HepG2 (cell line): ENCODE data around the gene EEIG1. TPM values are rescaled to one million over a fixed set of nuclear protein-coding genes. Genes with fewer than 3 reads are reported as not detected.

Experiments
- AFF4 ChIP-seq: sonication (generic); formaldehyde crosslinking; IDR thresholded peaks from 2 replicates; pipeline ENCODE4 v1.4.0; 2020; ENCODE audit warnings: missing genetic modification reagents
- CAMTA2 ChIP-seq: sonication (generic); formaldehyde crosslinking; IDR thresholded peaks from 2 replicates; pipeline ENCODE4 v1.4.0; 2020; ENCODE audit warnings: mild to moderate bottlenecking, missing genetic modification reagents, borderline replicate concordance
- EED ChIP-seq: sonication (generic); formaldehyde crosslinking; IDR thresholded peaks from 2 replicates; pipeline ENCODE4 v1.5.0; 2020; ENCODE audit warnings: mild to moderate bottlenecking, missing genetic modification reagents
- FOXJ3 ChIP-seq: sonication (generic); formaldehyde crosslinking; IDR thresholded peaks from 2 replicates; pipeline ENCODE4 v1.4.0; 2020; ENCODE audit warnings: missing genetic modification reagents, mild to moderate bottlenecking, borderline replicate concordance
- HIVEP1 ChIP-seq: sonication (generic); formaldehyde crosslinking; IDR thresholded peaks from 2 replicates; pipeline ENCODE4 v1.4.0; 2020; ENCODE audit warnings: mild to moderate bottlenecking, missing genetic modification reagents
- MED1 ChIP-seq: sonication (generic); formaldehyde crosslinking; IDR thresholded peaks from 2 replicates; pipeline ENCODE4 v1.4.0; 2020; ENCODE audit warnings: missing genetic modification reagents
- NFE2L1 ChIP-seq: sonication (generic); formaldehyde crosslinking; IDR thresholded peaks from 2 replicates; pipeline ENCODE4 v1.4.0; 2020; ENCODE audit warnings: missing genetic modification reagents, mild to moderate bottlenecking, borderline replicate concordance
- PHF21A ChIP-seq: sonication (generic); formaldehyde crosslinking; IDR thresholded peaks from 2 replicates; pipeline ENCODE4 v1.5.0; 2020; ENCODE audit warnings: mild to moderate bottlenecking, missing genetic modification reagents
- RARG ChIP-seq: sonication (generic); formaldehyde crosslinking; IDR thresholded peaks from 2 replicates; pipeline ENCODE4 v1.4.0; 2020; ENCODE audit warnings: low read depth, mild to moderate bottlenecking, missing genetic modification reagents
- RBM39 ChIP-seq: fragments of 200-400 bp; formaldehyde crosslinking; IDR thresholded peaks from one replicate; pipeline ENCODE4 v1.6.1; 2018; ENCODE audit warnings: antibody characterized with exemption, mild to moderate bottlenecking, low read depth, low read length; ENCODE audit not compliant: poor library complexity, severe bottlenecking
- SP4 ChIP-seq: sonication (generic); formaldehyde crosslinking; IDR thresholded peaks from 2 replicates; pipeline ENCODE4 v1.8.1; 2023; ENCODE audit warnings: mild to moderate bottlenecking, missing genetic modification reagents
- ZFY ChIP-seq: sonication (generic); formaldehyde crosslinking; IDR thresholded peaks from 2 replicates; pipeline ENCODE4 v1.4.0; 2020; ENCODE audit warnings: missing genetic modification reagents
- ZMYM4 ChIP-seq: sonication (generic); formaldehyde crosslinking; IDR thresholded peaks from 2 replicates; pipeline ENCODE4 v1.8.1; 2023; ENCODE audit warnings: mild to moderate bottlenecking, missing genetic modification reagents
- ZNF383 ChIP-seq: sonication (generic); formaldehyde crosslinking; IDR thresholded peaks from 2 replicates; pipeline ENCODE4 v1.4.0; 2020; ENCODE audit warnings: missing genetic modification reagents, mild to moderate bottlenecking, borderline replicate concordance
- ZNF7 ChIP-seq: IDR thresholded peaks from 2 replicates; pipeline ENCODE4 v1.6.1; 2016; ENCODE audit warnings: missing biosample characterization, missing genetic modification reagents
- ZNF770 ChIP-seq: sonication (generic); formaldehyde crosslinking; IDR thresholded peaks from 2 replicates; pipeline ENCODE4 v1.5.0; 2020; ENCODE audit warnings: mild to moderate bottlenecking, missing genetic modification reagents
- ZNF780A ChIP-seq: sonication (generic); formaldehyde crosslinking; IDR thresholded peaks from 2 replicates; pipeline ENCODE4 v1.8.0; 2022; ENCODE audit warnings: mild to moderate bottlenecking, missing genetic modification reagents, moderate library complexity
- ZSCAN20 ChIP-seq: sonication (generic); formaldehyde crosslinking; IDR thresholded peaks from 2 replicates; pipeline ENCODE4 v1.4.0; 2020; ENCODE audit warnings: missing genetic modification reagents, mild to moderate bottlenecking, borderline replicate concordance
- polyA plus RNA-seq, 8 experiments: library from polyadenylated mRNA; depleted of rRNA in 3 of 8; stranded (reverse) in 7 of 8; unstranded in 1 of 8; fragments of >200 nt; fragmentation: Illumina TruSeq in 4 of 8; extraction: Trizol in 4 of 8; gene quantifications; 2 replicates each; pipeline versions ENCODE4 v1.2.1 to v1.2.3, GENCODE V29; 2011 to 2016; ENCODE audit warnings: low read depth in 4 of 8, missing spikeins in 1 of 8, mixed read lengths in 1 of 8; ENCODE audit not compliant: insufficient read depth in 1 of 8
- total RNA-seq, 5 experiments: library from RNA; depleted of rRNA; stranded (reverse); fragments of >200 nt; fragmentation: Illumina TruSeq; extraction: Trizol; gene quantifications; 2 replicates each; pipeline ENCODE4 v1.2.3, GENCODE V29; 2016; ENCODE audit warnings: low read depth in 1 of 5
- TF ChIP-seq, protein P1 (sequence below): sonication (generic); formaldehyde crosslinking; IDR thresholded peaks from 2 replicates; pipeline ENCODE4 v1.8.0; 2022; ENCODE audit warnings: missing genetic modification reagents, mild to moderate bottlenecking, inconsistent platforms, borderline replicate concordance
- TF ChIP-seq, protein P2 (sequence below): sonication (generic); formaldehyde crosslinking; IDR thresholded peaks from 2 replicates; pipeline ENCODE4 v1.4.0; 2020; ENCODE audit warnings: mild to moderate bottlenecking, missing genetic modification reagents

Gene EEIG1
- total and polyA plus RNA-seq, 2 of the 13 experiments (the other 11 are each of a cell fraction or from before 2014, with no cell fraction given) = 16.6 to 25.2 TPM

- TF ChIP-seq AFF4 (CRISPR knock-in tag) (no peak), NFE2L1 (CRISPR knock-in tag) (no peak), CAMTA2 (CRISPR knock-in tag) (no peak; the same call in 1 of the 2 replicates), EED (CRISPR knock-in tag) (no peak), MED1 (CRISPR knock-in tag) (peak; percentile 92), RBM39 (peak; percentile 95), ZSCAN20 (CRISPR knock-in tag) (no peak), ZNF7 (CRISPR knock-in tag) (no peak), ZFY (peak; percentile 82), ZNF383 (no peak), HIVEP1 (peak; percentile 92; the same call in 1 of the 2 replicates), SP4 (CRISPR knock-in tag) (peak; percentile 83; the same call in 1 of the 2 replicates), ZMYM4 (CRISPR knock-in tag) (peak; percentile 82), FOXJ3 (peak; percentile 83; the same call in 1 of the 2 replicates), PHF21A (CRISPR knock-in tag) (peak; percentile 99), ZNF780A (no peak), ZNF770 (peak; percentile 70), RARG (CRISPR knock-in tag) (no peak)
- TF ChIP-seq, protein P1, sequence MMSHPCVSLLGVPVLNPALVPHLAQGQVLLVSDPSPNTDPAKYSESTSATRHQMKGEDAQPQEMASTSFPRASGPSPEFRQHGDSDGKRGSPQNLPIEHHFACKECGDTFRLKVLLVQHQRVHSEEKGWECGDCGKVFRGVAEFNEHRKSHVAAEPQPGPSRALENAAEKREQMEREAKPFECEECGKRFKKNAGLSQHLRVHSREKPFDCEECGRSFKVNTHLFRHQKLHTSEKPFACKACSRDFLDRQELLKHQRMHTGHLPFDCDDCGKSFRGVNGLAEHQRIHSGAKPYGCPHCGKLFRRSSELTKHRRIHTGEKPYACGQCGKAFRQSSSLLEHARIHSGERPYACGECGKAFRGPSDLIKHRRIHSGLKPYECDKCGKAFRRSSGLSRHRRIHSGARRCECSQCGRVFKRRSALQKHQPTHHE (CRISPR knock-in tag) = no peak
- TF ChIP-seq, protein P2, sequence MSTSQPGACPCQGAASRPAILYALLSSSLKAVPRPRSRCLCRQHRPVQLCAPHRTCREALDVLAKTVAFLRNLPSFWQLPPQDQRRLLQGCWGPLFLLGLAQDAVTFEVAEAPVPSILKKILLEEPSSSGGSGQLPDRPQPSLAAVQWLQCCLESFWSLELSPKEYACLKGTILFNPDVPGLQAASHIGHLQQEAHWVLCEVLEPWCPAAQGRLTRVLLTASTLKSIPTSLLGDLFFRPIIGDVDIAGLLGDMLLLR (CRISPR knock-in tag) = 0 out of 2 replicates have a peak, but pooled peaks have one; percentile 28
These were observed 30.1 kb downstream of the EEIG1 start (continued) for GRCh38 chr9:127950513-127951289.
